A673 (cell line): ENCODE results near the gene TMA7B.

Experiments
- EZH2 ChIP-seq: fragments of 200-600 bp; sonication (generic); IDR thresholded peaks from 2 replicates; pipeline ENCODE4 v1.6.1; 2017; ENCODE audit warnings: borderline replicate concordance, low read depth, mild to moderate bottlenecking, mixed read lengths, antibody characterized with exemption, low read length; ENCODE audit not compliant: poor library complexity, severe bottlenecking
- TF ChIP-seq, protein P1 (sequence below): fragments of 300-800, 200-600 bp; sonication (generic); conservative IDR thresholded peaks from 2 replicates; pipeline ENCODE4 v1.5.1; 2017; ENCODE audit warnings: low read depth, mild to moderate bottlenecking, antibody characterized with exemption, low read length, moderate library complexity, mixed read lengths

DNA sequence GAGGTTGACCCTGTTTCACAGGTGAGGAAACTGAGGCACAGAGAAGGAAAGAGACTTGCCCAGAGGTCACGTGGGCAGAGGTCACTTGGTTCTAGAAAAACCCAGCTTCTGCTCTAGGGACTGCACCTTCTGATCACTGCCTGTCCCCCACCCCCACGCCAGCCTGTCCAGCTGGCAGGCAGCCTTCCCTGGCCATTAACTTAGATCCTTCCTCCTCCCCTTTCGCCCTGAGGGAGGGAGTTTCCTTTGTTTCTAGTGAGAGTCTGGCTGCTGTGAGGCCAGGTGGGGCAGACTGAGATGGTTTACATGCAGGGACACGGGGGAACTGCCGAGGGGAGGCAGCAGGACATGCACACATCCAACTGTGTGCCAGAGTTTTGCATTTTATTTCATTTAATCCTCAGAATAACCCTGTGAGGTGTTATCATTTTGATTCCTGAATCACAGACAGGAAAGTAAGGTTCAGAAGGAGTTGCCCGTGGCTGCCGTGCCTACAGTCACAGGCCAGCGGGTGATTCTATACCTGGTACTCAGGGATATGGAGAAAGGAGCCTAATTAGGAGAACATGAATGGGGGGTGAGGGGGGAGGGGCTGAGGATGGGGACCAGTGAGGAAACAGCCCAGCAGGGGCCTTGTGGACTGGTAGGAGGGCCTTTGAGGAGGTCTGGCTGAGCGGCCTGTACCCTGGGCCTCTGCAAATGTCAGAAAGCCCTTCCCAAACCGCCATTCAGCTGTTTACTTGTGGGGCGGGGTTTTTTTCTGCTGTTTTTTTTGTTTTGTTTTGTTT lies 37.9 kb downstream of the TMA7B start:
- TF ChIP-seq, protein P1, sequence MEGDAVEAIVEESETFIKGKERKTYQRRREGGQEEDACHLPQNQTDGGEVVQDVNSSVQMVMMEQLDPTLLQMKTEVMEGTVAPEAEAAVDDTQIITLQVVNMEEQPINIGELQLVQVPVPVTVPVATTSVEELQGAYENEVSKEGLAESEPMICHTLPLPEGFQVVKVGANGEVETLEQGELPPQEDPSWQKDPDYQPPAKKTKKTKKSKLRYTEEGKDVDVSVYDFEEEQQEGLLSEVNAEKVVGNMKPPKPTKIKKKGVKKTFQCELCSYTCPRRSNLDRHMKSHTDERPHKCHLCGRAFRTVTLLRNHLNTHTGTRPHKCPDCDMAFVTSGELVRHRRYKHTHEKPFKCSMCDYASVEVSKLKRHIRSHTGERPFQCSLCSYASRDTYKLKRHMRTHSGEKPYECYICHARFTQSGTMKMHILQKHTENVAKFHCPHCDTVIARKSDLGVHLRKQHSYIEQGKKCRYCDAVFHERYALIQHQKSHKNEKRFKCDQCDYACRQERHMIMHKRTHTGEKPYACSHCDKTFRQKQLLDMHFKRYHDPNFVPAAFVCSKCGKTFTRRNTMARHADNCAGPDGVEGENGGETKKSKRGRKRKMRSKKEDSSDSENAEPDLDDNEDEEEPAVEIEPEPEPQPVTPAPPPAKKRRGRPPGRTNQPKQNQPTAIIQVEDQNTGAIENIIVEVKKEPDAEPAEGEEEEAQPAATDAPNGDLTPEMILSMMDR, result no peak
- TF ChIP-seq EZH2, result no peak
